Muscle of leg (tissue), 11 donors: ENCODE data around the gene CCDC88B. TPM values are rescaled to one million over a fixed set of nuclear protein-coding genes. Genes with fewer than 3 reads are reported as not detected.
A peak's percentile ranks its signal among the peaks of the same experiment; 100 is the strongest.

Experiments used
- DNase-seq: peaks from one replicate; pipeline ENCODE4 v3.0.0; 2013
- H3K27ac ChIP-seq: one replicate; pipeline ENCODE4 v1.5.1; 2013; ENCODE audit warnings: mild to moderate bottlenecking, low read length, control low read depth
- H3K27me3 ChIP-seq: one replicate; pipeline ENCODE4 v1.6.1; 2013; ENCODE audit warnings: low read length; ENCODE audit not compliant: control insufficient read depth, insufficient read depth
- H3K36me3 ChIP-seq: one replicate; pipeline ENCODE4 v1.6.1; 2013; ENCODE audit warnings: low read length; ENCODE audit not compliant: control insufficient read depth, insufficient read depth
- H3K4me1 ChIP-seq: one replicate; pipeline ENCODE4 v1.6.1; 2013; ENCODE audit warnings: low read length; ENCODE audit not compliant: control insufficient read depth, insufficient read depth
- H3K4me3 ChIP-seq: one replicate; pipeline ENCODE4 v1.5.1; 2013; ENCODE audit warnings: low read length, control low read depth
- H3K9me3 ChIP-seq: replicated peaks from 2 replicates; pipeline ENCODE4 v1.6.1; 2013; ENCODE audit warnings: low read depth, low read length; ENCODE audit not compliant: control insufficient read depth
- WGBS: methylation state at CpG from one replicate; pipeline ENCODE4 v1.1.5; 2013; ENCODE audit warnings: missing lambda C conversion rate; ENCODE audit not compliant: insufficient coverage; 5-methylcytosine and 5-hydroxymethylcytosine counted together
- polyA plus RNA-seq, 8 donors: library from polyadenylated mRNA; unstranded; fragments of 120-200 nt; gene quantifications; one replicate each; pipeline versions ENCODE4 v1.2.1 to v1.2.3, GENCODE V29; 2013; ENCODE audit warnings: inconsistent platforms in 1 of 8, low replicate concordance in 1 of 8; ENCODE audit not compliant: insufficient read length in 8 of 8, insufficient read depth in 1 of 8
- total RNA-seq: library from RNA; stranded (reverse); fragments of 120-200 nt; gene quantifications from one replicate; pipeline ENCODE4 v1.2.4, GENCODE V29; 2013

Gene CCDC88B
- total and polyA plus RNA-seq, 9 donors, result 2.8 to 5.6 (median 4.4) TPM

DNA sequence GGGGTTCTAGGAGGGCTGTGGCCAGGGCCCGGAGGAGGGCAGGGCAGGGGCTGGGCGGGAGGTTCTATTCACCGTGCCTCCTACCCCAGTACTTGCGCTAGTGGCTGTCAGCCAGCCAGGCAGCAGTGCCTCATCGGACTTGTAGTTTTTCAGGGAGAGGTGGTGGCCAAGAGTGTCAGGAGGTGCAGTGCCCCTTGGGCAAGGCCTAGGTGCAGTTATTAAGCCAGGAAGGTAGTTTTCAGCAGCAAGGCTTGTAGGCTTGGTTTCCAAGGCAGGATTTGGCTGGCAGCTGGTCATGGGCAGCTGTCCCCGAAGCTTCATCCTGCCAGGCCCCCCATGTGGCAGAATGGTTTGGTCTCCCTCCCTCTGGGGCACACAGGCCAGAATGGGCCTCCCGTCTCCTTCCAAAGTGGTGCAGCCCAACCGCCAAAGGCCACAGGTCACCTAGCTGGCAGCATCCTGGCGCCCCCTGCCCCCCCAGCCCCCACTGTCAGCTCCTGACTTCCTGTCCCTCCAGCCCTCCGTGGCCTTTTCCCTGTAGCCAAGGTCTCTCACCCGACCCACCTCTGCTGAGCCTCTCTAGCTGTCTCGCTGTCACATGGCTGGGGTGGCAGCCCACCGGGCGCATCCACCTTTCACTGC is 8.5 kb downstream of the CCDC88B start:
- no peak overlapping the region for H3K27ac ChIP-seq
- no peak overlapping the region for H3K4me3 ChIP-seq
- H3K27me3 ChIP-seq, result no peaks in the 10 kb centered on the region
- DNase-seq, result peak; percentile 61
- H3K36me3 ChIP-seq, result no peaks in the 10 kb centered on the region
- peaks cover 45% of the 10 kb centered on the region for H3K4me1 ChIP-seq
- H3K9me3 ChIP-seq, result no peaks in the 10 kb centered on the region
- WGBS, result 48% methylated on average over 12 of the region's 14 CpGs

DNA sequence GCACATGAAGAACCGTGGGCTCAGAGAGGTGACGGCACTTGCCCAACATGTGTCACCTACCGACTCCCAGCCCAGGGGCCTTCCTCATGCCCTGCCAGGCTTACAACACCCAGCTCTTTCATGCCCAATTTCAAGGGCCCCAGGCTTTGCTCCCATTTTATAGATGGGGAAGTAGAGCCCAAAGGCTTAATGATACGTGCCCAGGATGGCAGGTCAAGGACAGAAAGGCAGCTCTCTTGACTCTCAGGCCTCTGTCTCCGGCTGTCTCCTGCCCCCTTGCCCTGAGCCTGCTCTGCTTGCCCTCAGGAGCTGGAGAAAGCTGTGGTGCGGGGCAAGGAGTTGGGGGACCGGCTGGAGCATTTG is 9.0 kb downstream of the CCDC88B start:
- H3K9me3 ChIP-seq, result no peaks in the 10 kb centered on the region
- no peak for DNase-seq
- no peak overlapping the region for H3K4me3 ChIP-seq
- no peak overlapping the region for H3K27ac ChIP-seq
- WGBS, result 77% methylated on average over 5 of the region's 7 CpGs
- H3K4me1 ChIP-seq, result peaks cover 45% of the 10 kb centered on the region
- no peaks in the 10 kb centered on the region for H3K36me3 ChIP-seq
- no peaks in the 10 kb centered on the region for H3K27me3 ChIP-seq

DNA sequence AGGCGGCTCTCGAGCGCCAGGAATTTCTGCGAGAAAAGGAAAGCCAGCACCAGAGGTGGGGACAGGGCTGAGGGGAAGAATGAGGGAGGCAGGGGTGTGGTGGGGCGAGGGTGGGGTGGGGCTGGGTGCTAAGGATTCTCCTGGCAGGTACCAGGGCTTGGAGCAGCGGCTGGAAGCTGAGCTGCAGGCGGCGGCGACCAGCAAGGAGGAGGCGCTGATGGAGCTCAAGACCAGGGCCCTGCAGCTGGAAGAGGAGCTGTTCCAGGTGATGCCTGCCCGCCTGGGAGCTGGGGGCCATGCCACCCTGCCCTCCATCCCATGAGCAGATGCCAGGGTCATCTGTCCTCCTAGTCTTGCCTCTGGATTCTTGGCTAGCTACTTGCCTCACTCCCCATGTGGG is 9.4 kb downstream of the CCDC88B start:
- H3K27ac ChIP-seq, result no peak overlapping the region
- H3K4me3 ChIP-seq, result no peak overlapping the region
- no peaks in the 10 kb centered on the region for H3K27me3 ChIP-seq
- no peaks in the 10 kb centered on the region for H3K9me3 ChIP-seq
- H3K4me1 ChIP-seq, result peaks cover 46% of the 10 kb centered on the region
- H3K36me3 ChIP-seq, result no peaks in the 10 kb centered on the region
- WGBS, result 74% methylated on average over 11 of the region's 11 CpGs
- no peak for DNase-seq

DNA sequence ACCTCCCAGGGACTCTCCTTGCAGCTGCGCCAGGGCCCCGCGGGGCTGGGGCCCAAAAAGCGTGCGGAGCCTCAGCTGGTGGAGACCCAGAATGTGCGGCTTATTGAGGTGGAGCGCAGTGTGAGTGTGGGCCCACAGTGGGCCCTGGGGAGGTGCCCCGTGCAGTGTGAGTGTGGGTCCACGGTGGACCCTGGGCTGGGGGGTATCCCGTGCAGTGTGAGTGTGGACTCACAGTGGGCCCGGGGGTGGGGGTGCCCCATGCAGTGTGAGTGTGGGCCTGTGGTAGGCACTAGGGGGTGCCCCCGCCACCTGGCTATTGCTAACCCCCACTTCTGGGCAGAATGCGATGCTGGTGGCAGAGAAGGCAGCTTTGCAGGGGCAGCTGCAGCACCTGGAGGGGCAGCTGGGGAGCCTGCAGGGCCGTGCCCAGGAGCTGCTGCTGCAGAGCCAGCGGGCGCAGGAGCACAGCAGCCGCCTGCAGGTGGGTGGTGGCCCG is 11.2 kb downstream of the CCDC88B start:
- DNase-seq, result no peak
- H3K36me3 ChIP-seq, result no peaks in the 10 kb centered on the region
- H3K27me3 ChIP-seq, result no peaks in the 10 kb centered on the region
- 85% methylated on average over 18 of the region's 18 CpGs for WGBS
- no peak overlapping the region for H3K27ac ChIP-seq
- H3K4me1 ChIP-seq, result peaks cover 52% of the 10 kb centered on the region
- no peaks in the 10 kb centered on the region for H3K9me3 ChIP-seq
- no peak overlapping the region for H3K4me3 ChIP-seq

DNA sequence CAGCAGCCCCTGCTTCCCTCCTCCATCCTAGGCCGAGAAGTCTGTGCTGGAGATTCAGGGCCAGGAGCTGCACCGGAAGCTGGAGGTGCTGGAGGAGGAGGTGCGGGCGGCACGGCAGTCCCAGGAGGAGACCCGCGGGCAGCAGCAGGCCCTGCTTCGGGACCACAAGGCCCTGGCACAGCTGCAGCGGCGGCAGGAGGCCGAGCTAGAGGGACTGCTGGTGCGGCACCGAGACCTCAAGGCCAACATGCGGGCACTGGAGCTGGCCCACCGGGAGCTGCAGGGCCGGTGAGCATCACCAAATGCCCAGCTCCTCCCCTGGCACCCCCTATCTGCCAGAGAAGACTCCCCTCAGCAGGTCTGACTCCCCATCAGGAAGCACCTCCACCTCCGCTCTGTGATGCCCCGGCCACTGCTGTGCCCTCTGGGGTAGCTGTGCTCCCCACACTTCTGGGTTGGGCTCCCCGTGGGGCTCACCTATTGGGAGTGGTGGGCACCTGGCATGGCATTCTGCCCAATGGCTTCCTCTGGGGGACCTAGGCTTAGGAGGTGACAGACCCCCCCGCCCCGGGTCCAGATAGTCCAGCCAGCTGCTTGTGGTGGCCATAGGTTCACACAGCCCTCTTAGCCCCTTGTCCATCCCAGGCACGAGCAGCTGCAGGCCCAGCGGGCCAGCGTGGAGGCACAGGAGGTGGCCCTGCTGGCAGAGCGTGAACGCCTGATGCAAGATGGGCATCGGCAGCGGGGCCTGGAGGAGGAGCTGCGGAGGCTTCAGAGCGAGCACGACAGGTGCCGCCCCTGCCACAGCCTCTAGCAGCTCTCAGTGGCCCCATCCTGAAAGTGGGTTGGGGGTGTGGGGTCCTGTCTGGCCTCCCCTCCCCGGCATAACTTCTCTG is 12.3 kb downstream of the CCDC88B start:
- peak; percentile 53 for DNase-seq
- Histone ChIP-seq H3K27me3 (no peaks in the 10 kb centered on the region), H3K27ac (no peak overlapping the region), H3K36me3 (no peaks in the 10 kb centered on the region), H3K4me3 (no peak overlapping the region), H3K4me1 (peaks cover 52% of the 10 kb centered on the region), H3K9me3 (no peaks in the 10 kb centered on the region)
- WGBS, result 81% methylated on average over 30 of the region's 33 CpGs

DNA sequence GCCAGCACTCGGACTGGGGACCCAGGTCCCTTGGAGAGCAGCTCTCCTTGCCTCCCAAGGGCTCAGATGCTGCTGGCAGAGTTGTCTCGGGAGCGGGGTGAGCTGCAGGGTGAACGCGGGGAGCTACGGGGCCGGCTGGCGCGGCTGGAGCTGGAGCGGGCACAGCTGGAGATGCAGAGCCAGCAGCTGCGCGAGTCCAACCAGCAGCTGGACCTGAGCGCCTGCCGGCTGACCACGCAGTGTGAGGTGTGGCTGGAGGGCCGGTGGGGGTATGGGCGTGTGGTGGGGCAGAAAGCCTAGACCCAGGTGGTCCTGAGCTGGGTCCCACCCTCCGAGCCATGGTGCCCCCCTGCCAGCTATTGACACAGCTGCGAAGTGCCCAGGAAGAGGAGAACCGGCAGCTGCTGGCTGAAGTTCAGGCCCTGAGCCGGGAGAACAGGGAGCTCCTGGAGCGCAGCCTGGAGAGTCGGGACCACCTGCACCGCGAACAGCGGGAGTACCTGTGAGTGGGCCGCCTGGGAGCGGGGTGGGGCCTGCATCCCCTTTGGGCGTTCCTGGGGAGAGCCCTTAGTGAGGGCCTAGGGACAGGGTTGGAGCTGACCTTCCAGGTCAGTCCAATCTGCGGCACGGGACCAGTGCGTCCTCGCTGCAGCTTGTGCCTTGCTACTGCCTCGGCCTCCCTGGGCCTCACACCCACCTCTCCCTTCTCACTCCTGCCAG is 13.2 kb downstream of the CCDC88B start:
- H3K27me3 ChIP-seq, result no peaks in the 10 kb centered on the region
- peak; percentile 46 for DNase-seq
- no peaks in the 10 kb centered on the region for H3K36me3 ChIP-seq

DNA sequence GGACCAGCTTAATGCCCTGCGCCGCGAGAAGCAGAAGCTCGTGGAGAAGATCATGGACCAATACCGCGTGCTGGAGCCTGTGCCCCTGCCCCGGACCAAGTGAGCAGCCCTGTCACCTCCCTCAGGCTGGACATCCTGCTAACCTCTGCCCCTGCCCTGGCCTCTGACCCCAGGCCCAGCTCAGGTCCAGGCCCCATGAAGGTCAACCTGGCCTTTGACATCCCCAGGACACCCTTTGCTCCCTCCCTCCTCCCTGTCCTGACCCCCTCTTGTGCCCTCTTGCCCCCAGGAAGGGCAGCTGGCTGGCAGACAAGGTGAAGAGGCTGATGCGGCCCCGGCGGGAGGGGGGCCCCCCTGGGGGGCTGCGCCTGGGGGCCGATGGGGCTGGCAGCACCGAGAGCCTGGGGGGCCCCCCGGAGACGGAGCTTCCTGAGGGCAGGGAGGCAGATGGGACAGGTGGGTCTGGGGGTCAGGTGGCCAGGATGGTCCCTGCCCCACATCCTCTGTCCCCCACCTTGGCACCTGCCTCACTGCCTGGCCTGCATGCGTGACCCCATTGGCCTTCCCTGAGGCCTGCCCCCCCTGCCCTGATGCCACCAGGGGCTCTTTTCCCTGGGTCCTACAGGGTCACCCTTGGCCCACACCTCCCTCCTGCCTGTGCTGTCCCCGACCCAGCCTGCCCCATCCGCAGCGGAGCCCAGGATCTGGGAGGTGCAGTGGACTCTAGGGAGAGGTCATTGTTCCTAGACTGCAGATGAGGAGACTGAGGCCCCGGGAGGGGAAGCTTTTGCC is 13.9 kb downstream of the CCDC88B start:
- no peaks in the 10 kb centered on the region for H3K9me3 ChIP-seq
- no peaks in the 10 kb centered on the region for H3K27me3 ChIP-seq
- no peak overlapping the region for H3K4me3 ChIP-seq
- 68% methylated on average over 15 of the region's 20 CpGs for WGBS
- no peak for DNase-seq
- no peaks in the 10 kb centered on the region for H3K36me3 ChIP-seq
- H3K27ac ChIP-seq, result no peak overlapping the region
- peaks cover 53% of the 10 kb centered on the region for H3K4me1 ChIP-seq

More for the DNA sequence above, 13.2 kb downstream of the CCDC88B start:
- no peak overlapping the region for H3K27ac ChIP-seq
- 69% methylated on average over 34 of the region's 34 CpGs for WGBS
- no peaks in the 10 kb centered on the region for H3K9me3 ChIP-seq
- H3K4me1 ChIP-seq, result peaks cover 54% of the 10 kb centered on the region
- no peak overlapping the region for H3K4me3 ChIP-seq

DNA sequence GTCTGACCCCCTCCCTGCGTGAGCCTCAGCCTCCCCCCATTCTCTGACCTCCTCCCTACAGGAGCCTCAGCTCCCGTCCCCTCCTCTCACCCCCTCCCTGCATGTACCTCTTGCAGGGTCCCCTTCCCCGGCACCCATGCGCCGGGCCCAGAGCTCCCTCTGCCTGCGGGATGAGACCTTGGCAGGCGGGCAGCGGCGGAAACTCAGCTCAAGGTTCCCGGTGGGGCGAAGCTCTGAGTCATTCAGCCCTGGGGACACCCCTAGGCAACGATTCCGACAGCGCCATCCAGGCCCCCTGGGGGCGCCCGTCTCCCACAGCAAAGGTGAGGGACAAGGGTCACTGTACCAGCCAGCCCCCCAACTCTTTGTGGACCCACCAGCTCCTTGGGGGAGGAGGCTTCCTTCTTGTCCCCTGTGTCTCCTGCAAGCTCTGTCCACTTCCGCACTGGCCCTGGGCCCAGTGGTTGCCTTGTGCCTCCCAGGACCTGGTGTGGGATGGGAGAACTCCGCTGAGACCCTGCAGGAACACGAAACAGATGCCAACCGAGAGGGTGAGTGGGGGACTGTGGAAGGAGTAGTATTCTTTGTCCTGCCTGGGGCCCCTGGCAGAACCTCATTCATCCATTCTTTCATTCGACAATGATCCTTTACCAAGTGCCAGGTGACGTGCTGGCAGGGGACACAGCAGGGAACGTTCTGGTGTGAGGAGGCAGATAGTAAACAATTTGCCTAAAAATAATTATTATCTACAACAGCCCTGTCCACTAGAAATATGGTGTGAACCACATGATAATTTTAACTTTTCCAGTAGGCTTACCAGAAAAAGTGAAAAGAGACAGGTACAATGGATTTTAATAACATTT is 15.3 kb downstream of the CCDC88B start:
- DNase-seq, result peak; percentile 73
- Histone ChIP-seq H3K27me3 (no peaks in the 10 kb centered on the region), H3K9me3 (no peaks in the 10 kb centered on the region), H3K36me3 (peaks cover 2% of the 10 kb centered on the region), H3K27ac (no peak overlapping the region), H3K4me1 (peaks cover 59% of the 10 kb centered on the region), H3K4me3 (no peak overlapping the region)
- WGBS, result 6% methylated on average over 11 of the region's 23 CpGs
